Stimulated activated CD8-positive, alpha-beta memory T cell treated with anti-CD3 and anti-CD28 coated beads, Interleukin-12 subunit alpha, Interleukin-12 subunit beta, amount 100 ng/mL, for 1 hour (primary cell): ENCODE data around the gene PECR.
"Not testable (repeated sequence)": the region's sequence is repeated elsewhere in the genome, so short reads cannot be mapped to it uniquely, and the experiment has no call there.

Experiments used
- DNase-seq: peaks from one replicate; pipeline ENCODE4 v3.0.0-alpha.2; 2020; ENCODE audit warnings: low read depth

PECR gene

GRCh38 chr2:216104691-216105090 lies 23.1 kb upstream of the PECR start:
- no peak for DNase-seq

- no peak for DNase-seq
These were observed 21.6 kb upstream of the PECR start for GRCh38 chr2:216103213-216103612.

- no peak for DNase-seq
These were observed 19.5 kb upstream of the PECR start for GRCh38 chr2:216101109-216101508.

GRCh38 chr2:216098421-216099334 lies 17.1 kb upstream of the PECR start:
- no peak for DNase-seq

GRCh38 chr2:216094701-216095100 lies 13.1 kb upstream of the PECR start:
- DNase-seq = no peak

- DNase-seq = no peak
These were observed 11.0 kb upstream of the PECR start for GRCh38 chr2:216092646-216093045.

GRCh38 chr2:216090369-216090786 lies 8.8 kb upstream of the PECR start:
- DNase-seq = no peak

GRCh38 chr2:216086207-216086893 lies 4.7 kb upstream of the PECR start:
- DNase-seq = no peak

- no peak for DNase-seq
These were observed 2.9 kb upstream of the PECR start for GRCh38 chr2:216084547-216084946.

- no peak for DNase-seq
These were observed 2.1 kb upstream of the PECR start for GRCh38 chr2:216083464-216084281.

- no peak for DNase-seq
These were observed 1.2 kb upstream of the PECR start for GRCh38 chr2:216082805-216083204.

GRCh38 chr2:216082117-216082711 lies 605 bp upstream of the PECR start:
- DNase-seq = no peak

GRCh38 chr2:216081012-216081411 lies 597 bp downstream of the PECR start:
- DNase-seq = no peak

GRCh38 chr2:216080048-216080447 lies 1.6 kb downstream of the PECR start:
- not testable (repeated sequence) for DNase-seq

- no peak for DNase-seq
These were observed 2.8 kb downstream of the PECR start for GRCh38 chr2:216078776-216079175.

GRCh38 chr2:216075510-216076485 lies 5.8 kb downstream of the PECR start:
- DNase-seq = no peak

- DNase-seq = no peak
These were observed 6.8 kb downstream of the PECR start for GRCh38 chr2:216074794-216075193.

- DNase-seq = no peak
These were observed 7.2 kb downstream of the PECR start for GRCh38 chr2:216074380-216074779.

- DNase-seq = no peak
These were observed 7.8 kb downstream of the PECR start for GRCh38 chr2:216073773-216074172.

GRCh38 chr2:216072473-216072872 lies 9.1 kb downstream of the PECR start:
- DNase-seq = no peak
